DND-41 (cell line): ENCODE results near the gene IL1RAP.

Experiments used
- ATAC-seq: fragments of 200-7000 bp; cut with Tn5 transposase; 3 replicates; pipeline ENCODE4 v1.9.1; 2021; ENCODE audit warnings: low read depth; ENCODE audit not compliant: insufficient read depth
- DNase-seq: peaks from one replicate; pipeline ENCODE4 v3.0.0-alpha.2; 2020
- H2AFZ ChIP-seq: 2 replicates; pipeline ENCODE4 v1.6.0; 2012; ENCODE audit warnings: low read depth, low read length
- H3K27ac ChIP-seq: 2 replicates; pipeline ENCODE4 v1.5.1; 2012; ENCODE audit warnings: low read length, inconsistent platforms
- H3K27me3 ChIP-seq: fragments of 200-600 bp; sonication (generic); 2 replicates; pipeline ENCODE4 v1.6.0; 2012; ENCODE audit warnings: low read length, mild to moderate bottlenecking, inconsistent platforms; ENCODE audit not compliant: insufficient read depth, poor library complexity
- H3K36me3 ChIP-seq: 2 replicates; pipeline ENCODE4 v1.5.1; 2012; ENCODE audit warnings: low read length, inconsistent platforms; ENCODE audit not compliant: insufficient read depth
- H3K4me1 ChIP-seq: 2 replicates; pipeline ENCODE4 v1.5.1; 2012; ENCODE audit warnings: mild to moderate bottlenecking, low read length; ENCODE audit not compliant: insufficient read depth
- H3K4me2 ChIP-seq: 2 replicates; pipeline ENCODE4 v1.6.0; 2012; ENCODE audit warnings: mild to moderate bottlenecking, moderate library complexity, low read length, inconsistent platforms; ENCODE audit not compliant: insufficient read depth
- H3K4me3 ChIP-seq, 2 experiments: fragments of 200-600 bp in 1 of 2; shearing (Covaris generic) in 1 of 2; 2 replicates each; pipeline ENCODE4 v1.5.1; 2012 to 2016; ENCODE audit warnings: inconsistent platforms in 2 of 2, low read length in 2 of 2, mild to moderate bottlenecking in 2 of 2, low read depth in 1 of 2, moderate library complexity in 1 of 2
- H3K79me2 ChIP-seq: 2 replicates; pipeline ENCODE4 v1.6.0; 2012; ENCODE audit warnings: low read length, inconsistent platforms; ENCODE audit not compliant: insufficient read depth
- H3K9ac ChIP-seq: 2 replicates; pipeline ENCODE4 v1.6.0; 2012; ENCODE audit warnings: low read depth, mild to moderate bottlenecking, inconsistent platforms, low read length, moderate library complexity
- H3K9me3 ChIP-seq: 2 replicates; pipeline ENCODE4 v1.5.1; 2012; ENCODE audit warnings: low read length, moderate library complexity, mild to moderate bottlenecking, inconsistent platforms; ENCODE audit not compliant: insufficient read depth, severe bottlenecking
- H4K20me1 ChIP-seq: 2 replicates; pipeline ENCODE4 v1.6.0; 2012; ENCODE audit warnings: low read length; ENCODE audit not compliant: insufficient read depth
- EZH2 ChIP-seq: IDR thresholded peaks from 3 replicates; pipeline ENCODE4 v1.6.1; 2012; ENCODE audit warnings: borderline replicate concordance, low read depth, mild to moderate bottlenecking, moderate library complexity, low read length, inconsistent platforms; ENCODE audit not compliant: severe bottlenecking
- TF ChIP-seq, protein P1 (sequence below): IDR thresholded peaks from 2 replicates; pipeline ENCODE4 v1.5.1; 2012; ENCODE audit warnings: borderline replicate concordance, low read length, moderate library complexity, mild to moderate bottlenecking; ENCODE audit not compliant: poor library complexity, severe bottlenecking; ENCODE audit errors: extremely low read depth

IL1RAP gene

DNA sequence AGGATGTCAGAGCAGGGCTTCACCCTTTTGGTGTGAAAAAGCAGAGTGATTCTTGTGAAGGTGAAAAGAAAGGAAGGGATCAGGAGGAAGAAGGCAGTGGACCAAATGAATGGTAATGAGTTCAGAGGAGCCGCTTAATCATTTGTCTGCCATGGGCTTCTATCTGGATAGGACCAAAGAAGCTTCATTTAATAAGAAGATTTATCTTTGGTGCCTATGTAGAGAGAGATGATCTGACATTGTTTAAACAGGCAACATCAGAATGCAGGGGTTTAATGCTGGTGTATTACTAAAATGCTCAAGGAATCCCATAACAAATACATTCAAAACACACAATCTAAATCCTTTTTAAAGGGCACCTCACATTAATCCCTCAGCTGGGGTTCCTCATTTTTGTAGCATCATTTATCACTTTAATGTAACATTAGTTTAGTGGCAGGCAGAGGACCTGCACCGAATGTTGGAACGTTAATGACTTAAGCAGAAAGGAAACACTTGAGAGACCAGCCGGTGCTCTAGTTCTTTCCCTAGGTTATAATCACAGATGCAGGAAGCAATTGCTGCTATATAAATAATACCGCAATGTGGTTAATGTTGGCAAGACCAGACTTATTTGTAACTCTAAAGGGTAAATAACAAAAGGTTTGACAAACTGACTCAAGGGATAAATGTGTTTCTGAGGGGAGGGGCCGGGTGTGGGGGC, 27.9 kb upstream of the IL1RAP start:
- Histone ChIP-seq H3K4me2 (peak overlapping the region; percentile 28), H3K36me3 (no peaks in the 10 kb centered on the region), H4K20me1 (no peaks in the 10 kb centered on the region), H3K27me3 (no peaks in the 10 kb centered on the region), H2AFZ (no peak overlapping the region), H3K9me3 (no peaks in the 10 kb centered on the region), H3K9ac (no peak overlapping the region), H3K79me2 (no peaks in the 10 kb centered on the region), H3K4me3 (no peak overlapping the region), H3K27ac (no peak overlapping the region), H3K4me1 (peaks cover 22% of the 10 kb centered on the region)
- TF ChIP-seq, protein P1, sequence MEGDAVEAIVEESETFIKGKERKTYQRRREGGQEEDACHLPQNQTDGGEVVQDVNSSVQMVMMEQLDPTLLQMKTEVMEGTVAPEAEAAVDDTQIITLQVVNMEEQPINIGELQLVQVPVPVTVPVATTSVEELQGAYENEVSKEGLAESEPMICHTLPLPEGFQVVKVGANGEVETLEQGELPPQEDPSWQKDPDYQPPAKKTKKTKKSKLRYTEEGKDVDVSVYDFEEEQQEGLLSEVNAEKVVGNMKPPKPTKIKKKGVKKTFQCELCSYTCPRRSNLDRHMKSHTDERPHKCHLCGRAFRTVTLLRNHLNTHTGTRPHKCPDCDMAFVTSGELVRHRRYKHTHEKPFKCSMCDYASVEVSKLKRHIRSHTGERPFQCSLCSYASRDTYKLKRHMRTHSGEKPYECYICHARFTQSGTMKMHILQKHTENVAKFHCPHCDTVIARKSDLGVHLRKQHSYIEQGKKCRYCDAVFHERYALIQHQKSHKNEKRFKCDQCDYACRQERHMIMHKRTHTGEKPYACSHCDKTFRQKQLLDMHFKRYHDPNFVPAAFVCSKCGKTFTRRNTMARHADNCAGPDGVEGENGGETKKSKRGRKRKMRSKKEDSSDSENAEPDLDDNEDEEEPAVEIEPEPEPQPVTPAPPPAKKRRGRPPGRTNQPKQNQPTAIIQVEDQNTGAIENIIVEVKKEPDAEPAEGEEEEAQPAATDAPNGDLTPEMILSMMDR = no peak
- no peak for TF ChIP-seq EZH2
- DNase-seq (peak; percentile 41), ATAC-seq (peak; percentile 88)

DNA sequence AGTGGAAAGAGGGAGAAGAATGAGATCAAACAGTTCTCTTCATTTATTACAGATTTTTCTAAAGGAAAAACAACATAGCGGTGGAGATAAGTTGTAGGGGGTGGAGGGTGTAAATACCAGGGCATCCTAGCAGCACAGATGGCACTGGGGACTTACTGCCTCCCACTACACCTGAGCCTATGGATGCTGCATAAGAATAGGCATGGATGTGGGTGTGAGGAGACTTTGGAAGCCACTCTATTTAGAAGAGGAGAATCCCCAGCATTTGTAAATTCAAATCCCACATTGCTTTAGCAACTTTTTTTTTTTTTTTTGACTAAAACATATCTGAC, 27.4 kb upstream of the IL1RAP start:
- DNase-seq = no peak
- peak overlapping the region; percentile 28; the same call in 1 of the 2 replicates for H3K4me2 ChIP-seq
- peak; percentile 72 for ATAC-seq
- no peaks in the 10 kb centered on the region for H4K20me1 ChIP-seq
- no peak overlapping the region for H3K4me3 ChIP-seq
- peaks cover 22% of the 10 kb centered on the region for H3K4me1 ChIP-seq
- no peak overlapping the region for H3K27ac ChIP-seq
- TF ChIP-seq EZH2 = no peak
- TF ChIP-seq, protein P1 = no peak
- H3K27me3 ChIP-seq = no peaks in the 10 kb centered on the region
- no peaks in the 10 kb centered on the region for H3K36me3 ChIP-seq
- H2AFZ ChIP-seq = no peak overlapping the region
- no peaks in the 10 kb centered on the region for H3K9me3 ChIP-seq
- no peaks in the 10 kb centered on the region for H3K79me2 ChIP-seq
- no peak overlapping the region for H3K9ac ChIP-seq

DNA sequence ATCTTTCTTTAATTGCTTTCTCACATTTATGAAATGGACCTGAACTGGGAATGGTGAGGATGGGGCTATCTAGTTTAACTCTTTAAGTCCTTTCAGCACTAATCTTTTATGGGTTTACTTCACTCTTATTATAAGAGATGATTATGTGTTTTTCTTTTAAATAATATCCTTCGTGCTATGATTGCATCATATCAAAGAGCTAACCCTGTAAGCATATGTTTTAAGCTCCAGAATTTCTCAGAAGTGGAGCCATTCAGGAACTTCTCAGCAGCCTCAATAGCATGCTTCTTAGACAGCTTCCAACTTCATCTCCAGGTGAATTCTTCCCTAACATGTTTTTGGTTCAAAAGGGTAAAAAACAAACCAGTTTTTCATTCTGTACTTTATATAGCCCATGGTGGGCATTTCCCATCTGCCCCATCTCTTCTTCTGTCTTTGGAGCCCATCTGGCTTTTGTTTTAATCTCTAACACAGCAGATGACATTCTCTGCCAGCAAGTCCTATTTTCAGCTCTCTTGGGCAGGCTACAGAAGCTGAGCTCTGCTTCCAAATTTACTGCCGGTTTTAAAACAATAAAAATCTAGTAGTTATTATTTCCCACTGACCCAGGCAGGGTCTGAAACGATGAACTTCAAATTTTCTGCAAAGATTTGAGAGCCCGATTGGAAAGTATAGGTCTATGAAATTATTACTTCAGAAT, 26.8 kb upstream of the IL1RAP start:
- ATAC-seq = no peak
- H3K4me3 ChIP-seq = no peak overlapping the region

More for the DNA sequence above, 26.8 kb upstream of the IL1RAP start:
- no peak overlapping the region for H2AFZ ChIP-seq
- no peaks in the 10 kb centered on the region for H3K27me3 ChIP-seq
- H3K79me2 ChIP-seq = no peaks in the 10 kb centered on the region
- H4K20me1 ChIP-seq = no peaks in the 10 kb centered on the region
- DNase-seq = no peak
- H3K4me2 ChIP-seq = peak overlapping the region; percentile 28; the same call in 1 of the 2 replicates
- no peaks in the 10 kb centered on the region for H3K9me3 ChIP-seq
- H3K27ac ChIP-seq = no peak overlapping the region
- no peak for TF ChIP-seq EZH2
- TF ChIP-seq, protein P1 = no peak
- H3K4me1 ChIP-seq = peaks cover 22% of the 10 kb centered on the region
- H3K9ac ChIP-seq = no peak overlapping the region
- no peaks in the 10 kb centered on the region for H3K36me3 ChIP-seq
